HG03354 (cell line): ENCODE results near the gene LAMA2.

Source experiments
- ATAC-seq: cut with Tn5 transposase; IDR thresholded peaks from one replicate; pipeline ENCODE4 v1.9.1; 2021; ENCODE audit warnings: mild to moderate bottlenecking; ENCODE audit not compliant: unreplicated experiment, poor library complexity, severe bottlenecking

LAMA2 gene

DNA sequence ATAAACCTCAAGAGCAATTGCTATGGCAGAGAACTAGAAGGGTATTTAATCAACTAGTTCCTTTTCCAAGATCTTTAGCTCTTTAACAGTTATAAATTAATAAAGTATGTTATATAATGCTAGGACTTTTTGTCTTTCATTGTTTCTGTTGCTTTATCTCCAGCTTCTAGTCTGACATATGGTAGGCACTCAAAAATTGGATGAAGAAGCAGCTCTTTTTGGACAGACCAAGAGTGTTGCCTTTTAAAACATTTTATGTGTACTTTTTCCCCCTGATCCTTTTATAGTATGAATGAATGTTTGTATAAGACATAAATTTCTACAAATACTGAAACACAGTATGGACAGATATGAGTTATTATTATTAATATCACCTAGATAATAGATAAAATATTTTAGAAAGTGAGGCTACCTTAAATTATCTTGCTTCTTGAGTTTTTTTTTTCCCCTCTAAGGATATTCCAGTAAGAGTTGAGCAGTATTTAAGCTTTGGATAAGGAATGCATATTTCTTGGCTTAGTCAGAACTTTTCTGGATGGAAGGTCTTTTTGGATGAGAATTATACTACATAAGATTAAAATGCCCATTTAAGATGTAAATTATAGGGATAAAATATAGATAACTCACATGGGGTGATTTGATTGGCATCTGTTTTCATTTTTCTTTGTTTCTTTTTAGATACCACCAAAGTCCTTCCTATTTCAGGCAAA, 16.6 kb downstream of the LAMA2 start:
- ATAC-seq: no peak

- no peak for ATAC-seq
Observed at GRCh38 chr6:128903715-128904114, 20.8 kb downstream of the LAMA2 start.

- no peak for ATAC-seq
Observed at GRCh38 chr6:128914051-128914450, 31.1 kb downstream of the LAMA2 start.

- no peak for ATAC-seq
Observed at GRCh38 chr6:128918886-128919285, 35.9 kb downstream of the LAMA2 start.

DNA sequence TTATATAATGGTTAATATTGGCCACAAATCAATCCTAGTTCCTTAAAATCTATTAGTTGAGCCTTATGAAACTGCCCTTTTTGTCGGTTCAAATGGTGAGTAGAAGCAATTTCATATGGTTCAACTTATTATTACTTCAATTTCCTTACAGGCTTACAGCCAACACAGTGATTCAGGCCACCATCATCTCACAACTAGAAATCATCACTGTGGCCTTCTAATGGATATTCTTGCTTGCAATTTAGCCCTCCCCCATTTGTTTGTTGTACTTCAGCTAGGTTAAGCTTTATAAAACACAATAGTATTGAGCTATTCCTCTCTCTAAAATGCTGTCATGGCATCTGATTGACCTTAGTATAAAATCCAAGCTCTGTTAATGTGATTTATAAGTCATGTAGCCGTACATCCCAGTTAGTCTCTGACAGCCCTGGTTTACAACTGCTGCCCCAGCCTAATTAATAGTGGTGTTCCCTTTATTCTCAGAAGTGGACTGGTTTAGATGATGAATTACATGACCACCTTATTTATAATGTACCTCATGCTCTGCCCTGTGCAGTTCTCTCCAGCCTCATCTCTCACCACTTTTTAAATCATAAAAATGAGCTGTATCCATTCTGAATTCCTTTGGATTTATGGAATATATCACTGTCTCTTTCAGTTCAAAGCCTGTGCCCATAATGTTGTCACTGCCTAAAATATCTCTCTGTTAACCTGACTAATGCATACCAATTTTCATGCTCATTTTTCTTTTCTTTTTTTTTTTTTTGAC, 36.7 kb downstream of the LAMA2 start:
- no peak for ATAC-seq

DNA sequence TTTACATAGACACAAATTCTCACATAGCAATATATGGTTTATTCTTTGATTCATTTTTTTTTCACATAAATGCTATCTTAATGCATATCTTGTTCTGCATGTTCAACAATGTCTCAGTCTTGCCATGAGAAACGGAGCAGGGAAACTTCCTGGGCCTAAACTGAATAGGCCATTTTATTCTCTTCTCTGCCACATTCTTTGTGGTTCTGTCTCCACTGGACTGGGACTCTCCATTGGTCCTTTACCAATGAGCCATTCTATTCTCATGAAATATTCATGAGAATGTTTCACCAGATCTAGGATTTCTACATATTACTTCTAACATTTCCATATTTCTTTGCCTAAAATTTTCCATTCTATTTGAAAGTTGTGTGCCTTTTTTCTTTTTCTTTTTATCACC, 42.8 kb downstream of the LAMA2 start:
- ATAC-seq: no peak

- no peak for ATAC-seq
Observed at GRCh38 chr6:128929869-128930268, 46.9 kb downstream of the LAMA2 start.

DNA sequence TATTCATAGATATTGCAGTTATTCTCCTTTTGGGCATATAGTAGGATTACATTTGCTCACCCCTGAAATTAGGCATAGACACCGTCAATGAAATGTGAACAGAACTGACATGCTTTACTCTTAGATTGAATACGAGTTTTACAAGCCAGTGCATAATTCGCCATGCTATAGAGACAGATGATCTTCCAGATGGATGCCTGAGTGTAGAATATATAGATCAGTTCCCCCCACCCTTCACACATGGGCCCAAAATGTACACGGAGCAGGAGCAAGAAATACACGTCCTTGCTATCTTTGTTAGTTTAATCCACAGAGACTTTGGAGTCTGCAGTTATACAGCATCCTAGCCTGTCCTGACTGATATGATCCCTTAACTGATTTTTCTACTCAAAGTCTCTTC, 47.4 kb downstream of the LAMA2 start:
- no peak for ATAC-seq

GRCh38 chr6:128932061-128932460, 49.1 kb downstream of the LAMA2 start:
- no peak for ATAC-seq

GRCh38 chr6:128950864-128951263, 67.9 kb downstream of the LAMA2 start:
- ATAC-seq: no peak

- no peak for ATAC-seq
Observed at GRCh38 chr6:128952902-128953301, 70.0 kb downstream of the LAMA2 start.

GRCh38 chr6:128954308-128955043, 71.5 kb downstream of the LAMA2 start:
- no peak for ATAC-seq

- no peak for ATAC-seq
Observed at GRCh38 chr6:128963561-128963960, 80.6 kb downstream of the LAMA2 start.

- no peak for ATAC-seq
Observed at GRCh38 chr6:128964233-128964755, 81.4 kb downstream of the LAMA2 start.

GRCh38 chr6:128964771-128965170, 81.8 kb downstream of the LAMA2 start:
- no peak for ATAC-seq

DNA sequence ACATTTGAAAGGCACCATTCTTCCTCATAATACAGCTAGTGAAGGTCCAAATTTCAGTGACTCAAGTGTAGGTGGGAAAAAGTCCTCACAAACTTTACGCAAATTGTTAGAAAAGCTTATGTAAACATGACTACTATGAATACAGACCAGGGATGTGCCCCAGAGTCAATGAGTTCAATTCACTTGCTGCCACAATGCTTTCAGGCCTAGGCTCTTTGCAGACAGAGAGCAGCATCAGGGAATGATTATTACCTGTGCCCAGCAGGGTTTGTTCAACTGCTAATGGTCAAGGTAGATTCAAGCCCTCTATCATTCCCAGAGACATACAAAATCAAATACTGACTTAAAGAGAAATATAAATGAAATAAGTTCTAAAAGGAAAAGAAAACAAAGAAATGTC, 84.0 kb downstream of the LAMA2 start:
- no peak for ATAC-seq

GRCh38 chr6:128979071-128979470, 96.1 kb downstream of the LAMA2 start:
- ATAC-seq: no peak

GRCh38 chr6:128981716-128982115, 98.8 kb downstream of the LAMA2 start:
- ATAC-seq: no peak

GRCh38 chr6:128990360-128990759, 107.4 kb downstream of the LAMA2 start:
- ATAC-seq: no peak

DNA sequence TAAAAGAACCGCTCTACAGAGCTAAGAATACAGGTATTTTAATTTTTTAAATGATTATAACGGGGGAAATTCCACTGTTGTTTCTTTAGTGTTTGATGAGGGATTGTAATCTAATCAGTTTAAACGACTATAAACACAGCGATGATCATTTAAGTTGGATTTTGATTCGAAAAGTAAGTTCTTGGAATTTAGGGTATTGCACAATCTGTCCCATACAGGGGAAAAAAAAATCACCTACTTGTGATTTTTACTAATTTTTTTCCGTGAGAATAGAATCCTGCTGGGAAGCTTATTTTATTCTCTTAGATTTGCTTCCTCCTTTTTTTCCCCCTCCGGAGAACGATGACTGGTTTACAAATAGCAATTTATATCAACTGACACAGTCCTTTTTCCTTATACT, 108.0 kb downstream of the LAMA2 start:
- ATAC-seq: no peak
